Stimulated activated CD8-positive, alpha-beta memory T cell treated with anti-CD3 and anti-CD28 coated beads, Interleukin-7, amount 100 ng/mL, for 4 hours (primary cell): ENCODE data around the gene CCDC91.
"Not testable (repeated sequence)": the region's sequence is repeated elsewhere in the genome, so short reads cannot be mapped to it uniquely, and the experiment has no call there.

ENCODE experiments used
- DNase-seq, 2 donors: peaks; one replicate each; pipeline ENCODE4 v3.0.0-alpha.2; 2020; ENCODE audit warnings: low read depth in 2 of 2

The CCDC91 gene

DNA sequence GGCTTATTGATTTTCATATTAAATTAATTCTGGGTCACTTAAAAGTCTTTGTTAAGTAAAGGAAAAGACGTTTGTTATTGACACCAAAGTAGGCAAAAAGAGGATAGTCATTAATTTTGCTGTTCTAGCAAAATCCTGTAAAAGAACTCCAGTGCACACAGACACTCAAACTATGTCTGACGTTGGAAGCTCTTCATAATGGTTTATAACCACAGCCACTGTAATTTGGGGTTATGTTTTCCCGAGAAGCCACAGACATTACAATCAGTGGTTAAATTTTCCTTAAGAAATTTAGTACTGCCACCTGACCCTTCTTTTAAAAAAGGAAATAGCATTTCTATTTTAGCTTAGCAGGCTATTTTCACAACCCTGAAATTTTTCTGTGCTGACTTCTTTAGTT, 267.5 kb downstream of the CCDC91 start:
- no peak for DNase-seq

DNA sequence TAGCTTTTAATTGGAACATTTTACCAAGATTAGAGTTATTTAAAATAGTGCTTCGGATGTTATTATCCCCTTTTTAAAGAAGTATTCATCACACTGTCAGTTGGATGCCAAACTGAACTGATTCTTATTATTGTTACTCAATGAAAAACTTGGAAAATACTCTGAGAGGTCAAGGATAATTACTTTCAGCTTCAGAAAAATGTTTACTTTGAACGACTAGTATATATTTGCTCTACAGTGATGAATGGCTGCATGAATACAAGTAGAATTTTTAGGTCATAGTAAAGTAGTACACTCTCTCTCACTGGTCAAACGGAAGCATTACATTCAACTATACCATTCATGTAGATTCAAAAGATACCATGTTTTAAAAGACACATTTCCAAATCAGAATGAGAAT, 269.2 kb downstream of the CCDC91 start:
- DNase-seq = no peak

DNA sequence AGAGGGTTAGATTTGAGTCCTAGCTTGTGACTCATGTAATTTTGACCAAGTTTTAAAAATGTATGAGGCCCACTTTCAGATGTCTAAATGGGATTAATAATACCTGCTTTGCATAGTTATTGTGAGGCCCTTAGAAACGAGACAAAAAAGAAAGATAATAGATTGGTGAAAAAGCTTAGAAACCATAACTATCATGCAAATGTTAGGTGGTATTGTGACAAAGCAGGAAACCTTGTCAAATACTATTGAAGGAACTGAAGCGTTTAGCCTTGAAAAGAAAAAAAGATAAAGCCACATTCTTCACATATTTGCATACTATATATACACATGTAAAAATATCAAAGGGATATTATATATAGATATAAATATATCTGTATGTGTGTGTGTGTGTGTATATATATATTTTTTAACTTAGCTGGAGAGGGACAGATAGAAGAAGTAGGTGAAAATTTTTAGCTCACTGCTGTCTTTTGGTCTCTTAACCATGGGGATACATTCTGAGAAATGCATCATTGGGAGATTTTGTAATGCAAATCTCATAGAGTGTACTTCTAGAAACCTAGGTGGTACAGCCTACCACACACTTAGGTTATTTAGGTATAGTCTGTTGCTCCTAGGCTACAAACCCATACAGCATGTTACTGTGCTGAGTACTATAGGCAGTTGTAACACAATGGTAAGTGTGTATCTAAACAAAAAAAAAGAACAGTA, 270.3 kb downstream of the CCDC91 start:
- DNase-seq = no peak

DNA sequence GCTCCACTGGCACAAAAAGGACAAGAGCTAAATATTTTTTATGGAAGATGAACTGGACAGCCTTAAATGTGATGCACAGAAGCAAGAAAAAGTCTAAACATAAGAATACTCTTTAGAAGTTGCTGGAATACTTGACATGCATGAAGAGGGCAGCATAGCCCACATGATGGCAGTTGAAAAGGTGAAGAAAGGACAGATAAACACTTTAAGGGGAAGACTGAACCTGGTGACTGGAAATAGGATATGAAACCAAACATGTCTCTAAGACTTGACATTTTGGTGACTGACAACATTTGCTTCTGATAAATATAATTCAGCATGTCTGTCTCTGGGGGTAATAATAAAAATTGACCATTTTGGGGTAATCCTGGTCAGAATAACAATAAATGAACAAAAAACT, 273.1 kb downstream of the CCDC91 start:
- no peak for DNase-seq

DNA sequence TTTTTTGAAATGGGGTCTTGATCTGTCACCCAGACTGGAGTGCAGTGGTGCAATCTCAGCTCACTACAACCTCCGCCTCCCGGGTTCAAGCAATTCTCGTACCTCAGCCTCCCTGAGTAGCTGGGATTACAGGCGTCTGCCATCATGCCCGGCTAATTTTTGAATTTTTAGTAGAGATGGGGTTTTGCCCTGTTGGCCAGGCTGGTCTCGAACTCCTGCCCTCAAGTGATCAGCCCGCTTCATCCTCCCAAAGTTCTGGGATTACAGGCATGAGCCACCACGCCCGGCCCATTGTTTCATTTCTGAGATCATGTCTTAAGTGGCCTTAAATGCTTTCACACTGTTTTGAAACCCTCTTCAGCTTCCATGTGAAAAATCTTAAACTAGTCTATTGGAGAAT, 281.5 kb downstream of the CCDC91 start:
- DNase-seq = not testable (repeated sequence)

DNA sequence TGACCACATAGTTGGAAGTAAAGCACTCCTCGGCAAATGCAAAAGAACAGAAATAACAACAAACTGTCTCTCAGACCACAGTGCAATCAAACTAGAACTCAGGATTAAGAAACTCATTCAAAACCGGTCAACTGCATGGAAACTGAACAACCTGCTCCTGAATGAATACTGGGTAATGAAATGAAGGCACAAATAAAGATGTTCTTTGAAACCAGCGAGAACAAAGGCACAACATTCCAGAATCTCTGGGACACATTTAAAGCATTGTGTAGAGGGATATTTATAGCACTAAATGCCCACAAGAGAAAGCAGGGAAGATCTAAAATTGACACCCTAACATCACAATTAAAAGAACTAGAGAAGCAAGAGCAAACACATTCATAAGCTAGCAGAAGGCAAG, 285.9 kb downstream of the CCDC91 start:
- not testable (repeated sequence) for DNase-seq

DNA sequence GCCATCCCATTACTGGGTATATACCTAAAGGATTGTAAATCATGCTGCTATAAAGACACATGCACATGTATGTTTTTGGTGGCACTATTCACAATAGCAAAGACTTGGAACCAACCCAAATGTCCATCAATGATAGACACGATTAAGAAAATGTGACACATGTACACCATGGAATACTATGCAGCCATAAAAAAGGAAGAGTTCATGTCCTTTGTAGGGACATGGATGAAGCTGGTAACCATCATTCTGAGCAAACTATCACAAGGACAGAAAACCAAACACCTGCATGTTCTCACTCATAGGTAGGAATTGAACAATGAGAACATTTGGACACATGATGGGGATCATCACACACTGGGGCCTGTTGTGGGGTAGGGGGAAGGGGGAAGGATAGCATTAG, 288.8 kb downstream of the CCDC91 start:
- DNase-seq = not testable (repeated sequence)

DNA sequence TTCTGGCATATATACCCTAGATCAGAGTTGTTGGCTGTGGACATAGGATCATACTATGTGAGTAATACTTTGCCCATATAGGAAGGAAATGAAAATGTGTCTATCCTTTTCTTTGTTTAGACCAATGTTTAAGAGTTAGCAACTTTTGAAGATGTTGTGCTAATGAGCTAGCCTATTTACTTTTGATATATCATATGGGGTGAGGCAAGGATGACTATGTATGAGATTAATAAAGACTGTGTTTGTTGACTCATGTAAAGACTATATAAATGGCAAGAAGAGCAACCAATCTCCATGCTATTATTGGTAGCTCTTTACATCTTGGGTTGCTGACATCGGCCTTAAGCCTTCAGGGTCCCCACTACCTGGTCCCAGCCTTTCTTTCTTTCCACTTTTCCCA, 289.4 kb downstream of the CCDC91 start:
- DNase-seq = no peak

DNA sequence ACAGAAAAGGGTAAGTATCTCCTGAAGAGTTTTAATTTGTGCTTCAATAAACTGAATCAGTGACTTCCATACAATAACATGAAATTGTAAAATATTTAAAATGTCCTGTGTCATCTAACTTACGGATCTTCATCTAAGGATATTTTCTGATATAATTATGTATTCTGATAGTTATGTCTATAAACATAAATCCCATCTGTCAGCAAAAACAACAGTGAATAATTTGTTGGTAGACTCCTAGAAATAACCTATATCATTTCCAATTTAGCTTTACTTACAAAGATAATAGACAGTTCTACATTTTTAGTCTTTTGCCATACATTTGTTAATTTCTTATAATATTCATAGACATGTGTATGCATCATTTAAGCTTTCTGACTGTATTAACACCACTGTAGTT, 293.9 kb downstream of the CCDC91 start:
- DNase-seq = no peak

DNA sequence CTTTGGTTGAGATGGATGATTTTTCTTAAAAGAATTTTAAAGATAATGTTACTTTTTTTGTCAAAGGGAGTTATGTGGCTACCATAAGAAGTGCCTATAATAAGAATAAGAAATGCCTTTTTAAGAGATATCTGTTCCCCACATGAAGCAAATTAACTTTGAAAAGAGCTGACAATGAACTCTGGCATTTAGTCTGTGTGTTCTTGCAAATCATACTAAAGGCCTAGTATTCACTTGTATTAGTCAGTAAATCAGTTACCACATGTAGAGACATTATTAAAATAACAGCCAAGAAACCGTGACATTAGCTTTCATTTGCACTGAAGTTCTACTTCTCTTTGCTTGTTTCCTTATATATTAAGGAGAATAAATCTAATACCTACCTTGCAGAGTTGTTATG, 296.3 kb downstream of the CCDC91 start:
- no peak for DNase-seq

DNA sequence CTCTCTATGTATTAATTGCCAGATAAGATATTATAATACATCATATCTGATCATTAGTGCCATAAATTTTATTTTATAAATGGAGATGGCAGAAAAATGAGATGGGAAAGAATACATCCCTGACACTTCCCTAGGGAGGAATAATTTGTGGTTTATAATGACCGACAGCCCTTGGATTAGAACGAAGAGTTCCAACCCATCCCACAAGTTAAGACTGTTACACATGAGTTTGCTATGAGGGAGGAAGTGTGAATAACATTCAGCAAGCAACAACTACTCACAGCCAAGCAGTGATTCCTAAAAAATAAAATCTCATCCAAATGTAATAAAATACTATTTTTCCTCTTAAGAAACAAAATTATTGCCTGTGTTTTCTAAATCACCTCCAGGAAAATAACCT, 299.0 kb downstream of the CCDC91 start:
- DNase-seq = no peak

DNA sequence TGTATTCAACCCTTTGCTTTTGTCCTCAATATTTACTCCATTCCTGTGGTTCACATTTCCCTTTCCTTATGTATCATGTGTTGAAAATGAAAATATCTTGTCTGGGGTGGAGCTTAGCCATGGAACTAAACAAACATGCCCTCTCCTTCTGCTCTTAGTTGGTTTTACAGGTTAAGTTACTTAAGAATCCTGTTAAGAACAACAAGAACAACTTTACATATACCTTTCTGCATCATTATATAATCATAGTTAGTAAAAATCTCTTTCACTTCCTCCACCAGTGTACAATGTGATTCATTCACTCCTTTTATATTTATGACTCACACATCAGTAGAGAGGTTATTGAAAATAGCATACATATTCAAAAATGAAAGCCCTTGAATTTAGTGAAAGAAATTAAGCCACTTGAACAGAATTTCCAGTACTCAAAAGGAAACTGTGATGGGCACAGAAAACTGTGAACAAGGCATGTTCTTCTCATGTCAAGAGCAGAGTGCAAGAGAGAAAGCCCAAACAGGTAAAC, 307.7 kb downstream of the CCDC91 start:
- no peak for DNase-seq

DNA sequence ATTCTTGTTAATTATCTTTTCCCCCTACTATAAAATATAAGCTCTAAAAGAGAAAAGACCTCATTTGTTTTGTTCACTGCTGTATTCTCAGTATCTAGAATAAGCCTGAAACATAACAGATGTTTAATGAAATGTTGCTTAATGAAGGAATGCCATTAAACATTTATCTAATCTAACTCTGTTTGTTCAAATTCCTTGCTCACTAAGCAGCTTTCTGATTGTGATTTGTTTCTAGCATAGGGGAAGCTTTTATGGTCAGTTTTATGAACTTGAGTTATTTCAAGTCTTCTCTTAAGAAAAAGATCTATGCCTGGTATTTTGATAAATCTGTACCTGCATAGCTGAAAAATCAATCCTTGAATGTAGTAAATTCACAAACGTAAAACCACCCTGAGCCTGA, 308.6 kb downstream of the CCDC91 start:
- no peak for DNase-seq

DNA sequence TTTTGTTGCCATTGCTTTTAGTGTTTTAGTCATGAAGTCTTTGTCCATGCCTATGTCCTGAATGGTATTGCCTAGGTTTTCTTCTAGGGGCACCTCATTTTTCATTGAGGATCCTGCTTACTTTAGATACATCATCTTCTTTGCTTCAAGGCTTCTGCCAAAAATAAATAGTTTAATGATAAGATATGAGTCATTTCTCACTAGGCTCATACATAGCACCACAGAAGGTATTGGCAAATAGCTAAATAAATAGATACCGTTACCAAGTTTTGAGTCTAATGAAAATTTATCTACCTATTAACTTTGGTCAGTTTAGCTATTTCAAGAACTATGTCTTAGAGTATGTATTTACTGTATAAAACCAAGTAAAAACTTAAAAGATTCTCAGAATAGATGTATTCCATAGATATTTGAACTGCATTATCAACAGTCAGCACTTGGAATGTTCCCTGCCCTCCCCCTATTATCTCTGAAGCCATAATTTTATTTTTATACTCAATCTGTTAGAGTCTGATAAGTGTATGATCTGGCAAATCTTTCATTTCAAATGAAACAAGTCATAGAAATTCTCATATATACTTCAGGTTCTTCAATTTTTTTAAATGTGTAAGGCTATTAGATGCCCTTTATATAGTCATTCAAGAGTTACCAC, 310.2 kb downstream of the CCDC91 start:
- DNase-seq = no peak

DNA sequence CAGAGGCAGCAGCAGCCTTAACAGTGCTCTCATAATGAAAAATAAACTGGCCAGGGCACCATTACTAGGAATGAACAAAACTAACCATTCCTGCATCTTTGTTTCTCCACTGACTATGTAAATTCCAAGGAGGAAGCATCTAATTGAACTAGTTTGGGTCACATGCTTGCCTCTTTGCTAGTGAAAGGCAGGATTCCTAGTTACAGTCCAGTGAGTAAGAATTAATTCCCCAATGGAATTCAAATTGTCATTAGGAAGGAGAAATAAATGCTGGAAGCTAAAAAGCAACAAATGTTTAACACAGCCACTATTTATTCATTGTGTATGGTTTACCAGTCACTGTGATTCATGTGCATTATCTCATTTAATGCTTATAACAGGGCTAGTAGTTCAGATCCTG, 316.0 kb downstream of the CCDC91 start:
- DNase-seq = no peak

DNA sequence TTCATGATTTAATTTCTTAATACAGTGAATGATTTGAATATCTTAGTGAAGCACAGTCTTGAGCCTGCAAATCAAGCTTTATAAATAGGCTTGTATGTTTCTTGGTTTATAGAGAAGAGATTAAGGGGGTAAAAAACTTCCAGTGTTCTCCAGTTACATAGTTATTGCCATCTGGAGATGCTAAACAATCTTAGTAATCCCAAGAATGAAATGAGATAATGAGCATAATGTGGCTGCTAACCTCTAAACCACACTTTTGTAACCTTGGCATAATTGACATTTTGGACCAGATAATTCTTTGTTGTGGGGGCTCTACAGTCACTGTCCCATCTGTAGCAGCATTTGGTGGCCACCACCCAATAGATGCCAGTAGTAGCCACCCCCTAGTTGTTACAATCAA, 316.8 kb downstream of the CCDC91 start:
- no peak for DNase-seq

DNA sequence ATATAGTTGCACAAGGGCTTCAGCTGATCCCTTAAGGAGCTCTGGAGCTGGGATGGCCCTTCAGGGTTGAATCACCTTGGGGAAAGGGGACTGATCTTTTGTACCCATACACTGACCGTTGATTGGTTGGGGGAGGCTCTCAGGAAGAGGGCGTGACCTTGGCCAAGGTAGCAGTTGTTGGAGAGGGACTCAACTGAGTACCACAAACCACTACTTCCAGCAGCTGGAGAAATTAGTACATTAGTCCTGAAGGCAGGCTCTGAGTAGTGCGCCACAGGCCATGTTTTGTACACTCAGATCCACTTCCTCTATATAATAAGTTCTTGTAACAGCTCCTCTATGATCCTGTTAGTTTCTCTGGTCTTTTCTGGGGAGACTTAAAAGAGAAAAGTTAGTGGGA, 317.6 kb downstream of the CCDC91 start:
- no peak for DNase-seq

DNA sequence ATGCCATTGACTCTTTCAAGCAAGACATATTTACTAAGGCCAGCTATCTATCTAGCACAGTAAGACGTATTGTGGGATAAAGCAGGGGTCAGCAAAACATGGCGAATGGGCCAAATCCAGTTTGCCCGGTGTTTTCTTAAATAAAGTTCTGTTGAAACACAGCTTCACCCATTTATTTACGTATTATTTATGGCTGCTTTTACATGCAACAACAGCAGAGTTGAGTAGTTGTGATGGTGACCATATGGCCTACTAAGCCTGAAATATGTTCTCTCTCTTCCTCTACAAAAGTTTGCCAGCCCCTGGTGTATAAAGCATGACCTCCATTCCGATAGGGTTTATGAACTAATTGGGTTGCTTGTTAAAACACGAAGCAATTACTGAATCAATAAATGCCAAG, 322.1 kb downstream of the CCDC91 start:
- DNase-seq = no peak

DNA sequence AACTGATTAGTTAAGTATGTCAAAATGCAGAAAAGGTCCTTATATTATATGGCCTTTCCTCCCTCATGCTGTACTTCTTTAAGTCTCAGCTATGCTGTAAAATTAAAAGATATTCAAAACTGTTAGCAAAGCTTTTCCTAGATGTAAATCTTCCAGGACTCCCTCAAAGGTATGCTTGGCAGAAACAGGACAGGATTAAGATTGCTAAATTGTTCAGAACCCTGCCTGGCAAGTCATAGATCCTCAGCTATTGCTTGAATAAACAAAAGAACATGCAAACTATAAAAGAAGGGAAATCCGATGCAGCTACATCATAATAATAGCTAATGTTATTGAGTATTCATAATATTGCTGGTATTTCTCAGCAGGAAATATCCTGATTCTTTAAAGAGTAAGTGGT, 322.6 kb downstream of the CCDC91 start:
- no peak for DNase-seq

DNA sequence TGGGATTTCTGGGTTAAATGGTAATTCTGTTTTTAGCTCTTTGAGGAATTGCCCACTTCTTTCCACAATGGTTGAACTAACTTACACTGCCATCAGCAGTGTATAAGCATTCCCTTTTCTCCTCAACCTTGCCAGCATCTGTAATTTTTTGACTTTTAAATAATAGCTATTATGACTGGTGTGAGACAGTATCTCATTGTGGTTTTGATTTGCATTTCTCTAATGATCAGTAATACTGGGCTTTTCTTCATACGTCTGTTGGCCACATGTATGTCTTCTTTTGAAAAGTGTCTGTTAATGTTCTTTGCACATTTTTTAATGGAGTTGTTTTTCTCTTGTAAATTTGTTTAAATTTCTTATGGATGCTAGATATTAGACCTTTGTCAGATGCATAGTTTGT, 323.7 kb downstream of the CCDC91 start:
- DNase-seq = no peak

DNA sequence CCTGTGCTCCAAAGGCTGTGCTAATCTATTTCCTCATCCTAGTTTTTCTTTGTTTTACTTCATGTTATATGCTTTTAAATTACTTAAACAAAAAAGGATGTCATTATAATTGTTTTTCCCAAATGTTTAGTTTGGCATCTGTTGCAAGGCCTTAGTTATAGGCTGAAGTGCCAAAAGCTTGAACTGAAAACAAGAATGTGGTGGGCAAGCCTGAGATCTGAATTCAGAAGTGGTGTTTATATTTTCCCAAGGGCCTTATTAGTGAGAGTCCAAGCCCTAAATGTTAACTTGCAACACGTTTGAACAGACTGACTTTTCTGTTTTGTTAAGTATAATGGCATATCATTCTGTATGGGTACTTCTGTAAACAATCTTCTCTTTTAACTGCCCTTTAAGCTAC, 326.8 kb downstream of the CCDC91 start:
- DNase-seq = no peak

DNA sequence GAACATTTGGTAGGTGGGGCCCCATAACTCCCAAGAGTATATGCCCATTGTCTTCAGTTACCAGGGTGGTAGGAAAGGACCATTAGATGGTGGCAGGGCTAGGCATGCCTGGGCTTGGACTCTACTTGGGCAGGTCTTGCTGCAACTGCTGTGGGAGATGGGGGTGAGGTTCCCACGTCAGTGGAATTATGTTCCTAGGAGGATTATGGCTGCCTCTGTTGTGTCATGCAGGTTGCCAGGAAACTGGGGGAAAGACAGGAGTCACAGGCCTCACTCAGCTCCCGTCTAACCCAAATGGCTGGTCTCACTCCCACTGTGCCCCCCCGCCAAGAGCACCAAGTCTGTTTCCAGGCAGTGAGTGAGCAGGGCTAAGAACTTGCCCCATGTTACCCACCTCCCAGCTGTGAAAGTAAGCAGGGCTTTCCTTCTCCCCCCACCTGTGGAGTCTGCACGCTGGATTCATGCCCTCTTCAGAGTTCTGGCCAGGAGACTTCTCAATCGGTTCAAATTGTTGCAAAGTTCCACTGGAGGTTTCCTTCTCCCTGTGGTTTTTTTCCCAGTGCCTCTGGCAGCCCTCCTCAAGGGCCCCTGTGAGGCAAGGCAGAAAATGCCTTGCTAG, 337.5 kb downstream of the CCDC91 start:
- no peak for DNase-seq

DNA sequence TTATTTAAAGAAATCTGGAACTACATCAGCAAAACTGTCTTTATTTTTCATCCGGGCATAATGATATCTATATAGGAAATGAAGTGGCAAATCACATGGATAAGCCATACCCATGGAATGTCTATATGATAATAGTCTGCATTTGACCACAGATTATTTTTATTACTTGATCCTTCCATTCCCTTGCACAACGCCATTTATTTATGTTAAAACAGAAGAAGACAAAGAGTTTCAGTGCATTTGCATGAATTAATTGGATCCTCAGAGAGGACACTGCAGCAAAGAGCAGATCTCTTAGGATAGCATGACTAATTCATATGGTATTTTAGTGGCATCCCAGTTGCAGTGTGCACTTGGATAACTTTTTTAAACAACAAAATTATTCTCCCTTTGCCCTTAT, 345.0 kb downstream of the CCDC91 start:
- DNase-seq = no peak
